ENCODE results near the gene LIPA.
A peak's percentile ranks its signal among the peaks of the same experiment; 100 is the strongest.
"Not testable (repeated sequence)": the region's sequence is repeated elsewhere in the genome, so short reads cannot be mapped to it uniquely, and the experiment has no call there.

Gene LIPA

DNA sequence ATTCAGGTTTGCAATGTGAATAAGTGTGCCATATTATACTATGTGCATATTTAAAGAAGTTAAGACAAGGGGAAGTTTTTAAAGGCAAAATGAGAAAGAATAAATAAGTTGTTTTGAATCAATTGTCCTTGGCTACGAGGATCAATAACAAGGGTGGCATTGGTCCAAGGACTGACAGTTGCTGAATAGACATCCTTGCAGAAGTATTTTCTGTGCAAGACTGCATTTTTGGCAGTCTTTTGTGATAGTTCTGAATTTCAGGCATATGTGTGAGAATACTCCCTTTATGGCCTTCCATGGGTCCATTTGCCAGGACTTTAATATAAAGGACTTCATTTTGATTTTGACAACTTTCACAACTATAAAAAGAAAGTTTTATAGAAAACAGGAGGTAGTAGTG lies 5.4 kb upstream of the LIPA start:
- TF ChIP-seq, protein P1, sequence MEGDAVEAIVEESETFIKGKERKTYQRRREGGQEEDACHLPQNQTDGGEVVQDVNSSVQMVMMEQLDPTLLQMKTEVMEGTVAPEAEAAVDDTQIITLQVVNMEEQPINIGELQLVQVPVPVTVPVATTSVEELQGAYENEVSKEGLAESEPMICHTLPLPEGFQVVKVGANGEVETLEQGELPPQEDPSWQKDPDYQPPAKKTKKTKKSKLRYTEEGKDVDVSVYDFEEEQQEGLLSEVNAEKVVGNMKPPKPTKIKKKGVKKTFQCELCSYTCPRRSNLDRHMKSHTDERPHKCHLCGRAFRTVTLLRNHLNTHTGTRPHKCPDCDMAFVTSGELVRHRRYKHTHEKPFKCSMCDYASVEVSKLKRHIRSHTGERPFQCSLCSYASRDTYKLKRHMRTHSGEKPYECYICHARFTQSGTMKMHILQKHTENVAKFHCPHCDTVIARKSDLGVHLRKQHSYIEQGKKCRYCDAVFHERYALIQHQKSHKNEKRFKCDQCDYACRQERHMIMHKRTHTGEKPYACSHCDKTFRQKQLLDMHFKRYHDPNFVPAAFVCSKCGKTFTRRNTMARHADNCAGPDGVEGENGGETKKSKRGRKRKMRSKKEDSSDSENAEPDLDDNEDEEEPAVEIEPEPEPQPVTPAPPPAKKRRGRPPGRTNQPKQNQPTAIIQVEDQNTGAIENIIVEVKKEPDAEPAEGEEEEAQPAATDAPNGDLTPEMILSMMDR (conservative IDR thresholded peaks at IDR 0.05) = no peak
- H3K27ac ChIP-seq = no peak overlapping the region

DNA sequence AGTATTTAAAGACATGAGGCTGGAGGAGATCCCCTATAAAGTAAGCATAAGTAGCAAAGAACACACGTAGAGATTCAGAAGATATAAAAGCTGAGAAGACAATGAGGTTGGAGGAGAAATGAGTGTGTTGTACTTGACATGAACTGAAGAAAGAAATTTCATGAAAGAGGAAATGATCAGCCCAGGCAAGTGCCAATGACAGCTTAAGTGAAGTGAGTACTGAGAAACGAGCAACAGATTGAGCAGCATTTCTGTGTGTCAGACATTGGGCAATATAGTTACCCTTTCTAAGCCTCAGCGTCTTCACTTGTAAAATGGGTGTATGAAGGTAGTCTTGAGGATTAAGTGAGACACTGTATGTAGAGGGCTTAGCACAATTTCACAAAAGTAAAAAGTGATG lies 4.8 kb upstream of the LIPA start:
- TF ChIP-seq, protein P1 (conservative IDR thresholded peaks at IDR 0.05) = no peak

DNA sequence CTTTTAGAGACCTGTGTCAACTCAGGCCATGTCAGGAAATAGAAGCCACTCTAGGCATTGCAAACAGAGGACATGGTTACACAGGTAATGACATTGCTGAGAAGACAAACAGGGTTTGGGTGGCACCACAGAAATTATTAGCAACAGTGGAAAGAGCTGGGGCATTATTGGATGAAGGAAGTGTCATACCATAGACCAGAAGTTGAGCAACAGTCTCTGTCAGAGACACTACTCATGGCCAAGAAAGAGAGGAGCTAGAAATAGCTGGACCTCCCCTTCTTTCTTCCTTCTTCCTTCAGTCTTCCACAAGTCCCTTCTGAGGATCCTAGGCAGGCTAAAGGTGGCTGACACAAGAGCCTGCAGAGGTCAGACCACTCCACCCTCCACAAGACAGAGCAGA lies 4.2 kb upstream of the LIPA start:
- no peak overlapping the region for H3K27ac ChIP-seq
- TF ChIP-seq, protein P1 (conservative IDR thresholded peaks at IDR 0.05) = no peak

More for the DNA sequence above, 4.8 kb upstream of the LIPA start:
- no peak overlapping the region for H3K27ac ChIP-seq

DNA sequence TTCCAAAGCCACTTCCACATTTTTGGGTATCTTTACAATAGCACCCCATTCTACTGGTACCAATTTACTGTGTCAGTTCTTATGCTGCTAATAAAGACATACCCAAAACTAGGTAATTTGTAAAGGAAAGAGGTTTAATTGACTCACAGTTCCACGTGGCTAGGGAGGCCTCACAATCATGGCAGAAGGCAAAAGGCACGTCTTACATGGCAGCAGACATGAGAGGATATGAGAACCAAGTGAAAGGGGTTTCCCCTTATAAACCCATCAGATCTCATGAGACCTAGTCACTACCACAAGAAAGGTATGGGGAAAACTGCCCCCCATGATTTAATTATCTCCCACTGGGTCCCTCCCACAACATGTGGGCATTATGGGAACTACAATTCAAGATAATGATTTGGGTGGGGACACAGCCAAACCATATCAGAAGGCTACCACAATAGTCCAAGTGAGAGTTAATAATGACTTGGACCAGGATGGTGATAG lies 3.6 kb upstream of the LIPA start:
- not testable (repeated sequence) for H3K27ac ChIP-seq

DNA sequence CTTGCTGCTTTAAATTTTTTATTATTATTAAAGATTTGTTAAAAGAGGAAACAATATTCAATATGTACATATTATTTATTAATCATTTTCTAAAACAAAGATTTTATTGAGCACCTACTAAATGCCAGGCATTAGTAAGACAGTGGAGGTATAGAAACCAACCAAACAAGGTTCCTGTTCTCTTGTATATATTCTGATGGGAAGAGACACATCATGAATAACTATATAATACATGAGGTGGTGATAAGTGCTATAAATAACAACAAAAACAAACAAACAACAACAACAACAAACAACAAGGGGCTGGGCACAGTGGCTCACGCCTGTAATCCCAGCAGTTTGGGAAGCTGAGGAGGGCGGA lies 630 bp upstream of the LIPA start:
- TF ChIP-seq, protein P1 (conservative IDR thresholded peaks at IDR 0.05) = no peak
- peak overlapping the region; percentile 70; the same call in 1 of the 2 replicates for H3K27ac ChIP-seq

DNA sequence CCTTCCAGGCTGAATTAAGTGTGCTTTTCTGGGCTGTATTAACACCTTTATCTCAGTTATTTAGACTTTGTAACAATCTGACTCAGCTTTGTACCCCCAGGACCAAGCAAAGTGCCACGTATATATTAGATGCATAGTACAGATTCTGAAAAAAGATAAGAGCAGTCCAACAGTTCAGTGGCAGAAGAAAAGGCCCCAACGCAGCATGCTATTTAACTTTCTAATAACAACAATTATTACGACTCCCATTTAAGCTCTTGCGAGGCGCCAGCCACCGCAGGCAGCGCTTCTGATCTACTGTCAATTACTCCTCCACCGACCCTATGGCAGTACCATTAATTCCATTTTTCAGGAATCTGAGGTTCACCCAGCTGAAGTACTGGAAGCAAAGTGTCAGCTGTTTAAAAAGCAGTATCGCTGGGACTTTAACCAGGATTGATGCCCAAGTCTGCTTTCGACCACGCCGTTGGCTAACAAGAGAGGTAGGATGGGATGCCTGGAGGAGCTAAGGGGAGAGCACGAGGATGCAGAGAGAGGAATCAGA lies 638 bp downstream of the LIPA start:
- H3K27ac ChIP-seq = peak overlapping the region; percentile 70
- TF ChIP-seq, protein P1 (conservative IDR thresholded peaks at IDR 0.05) = no peak

DNA sequence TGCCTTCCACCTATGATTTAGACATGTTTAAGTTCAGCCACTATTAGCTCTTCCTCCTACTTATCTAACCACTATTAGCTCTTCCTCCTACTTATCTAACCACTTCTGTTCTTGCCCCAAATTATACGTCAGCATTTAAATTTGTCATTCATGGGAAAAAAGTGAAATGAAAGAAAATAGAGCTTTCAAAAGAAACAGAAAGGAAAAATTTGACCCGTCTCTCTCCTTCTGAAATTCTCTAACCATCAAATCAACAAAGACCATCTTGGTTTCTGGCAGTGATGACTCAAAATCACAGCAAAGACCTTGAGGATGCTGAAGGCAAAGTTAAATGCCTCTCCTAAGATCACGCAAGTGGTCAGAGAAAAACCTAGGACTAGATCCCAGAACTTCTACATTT lies 2.6 kb downstream of the LIPA start:
- no peak overlapping the region for H3K27ac ChIP-seq
- TF ChIP-seq, protein P1 (conservative IDR thresholded peaks at IDR 0.05) = no peak

DNA sequence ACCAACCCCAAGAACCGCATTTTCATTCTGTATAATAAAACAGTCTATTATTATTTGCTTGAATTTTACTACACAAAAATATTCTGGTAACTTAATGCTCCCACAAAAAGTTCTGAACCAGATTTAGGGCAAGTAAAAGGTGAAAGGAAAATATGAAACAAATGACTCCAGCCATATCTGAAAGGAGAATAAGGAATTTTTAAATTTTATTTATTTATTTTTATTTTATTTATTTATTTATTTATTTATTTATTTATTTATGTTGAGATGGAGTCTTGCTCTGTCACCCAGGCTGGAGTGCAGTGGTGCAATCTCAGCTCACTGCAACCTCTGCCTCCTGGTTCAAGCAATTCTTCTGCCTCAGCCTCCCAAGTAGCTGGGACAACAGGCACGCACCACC lies 4.0 kb downstream of the LIPA start:
- not testable (repeated sequence) for H3K27ac ChIP-seq

DNA sequence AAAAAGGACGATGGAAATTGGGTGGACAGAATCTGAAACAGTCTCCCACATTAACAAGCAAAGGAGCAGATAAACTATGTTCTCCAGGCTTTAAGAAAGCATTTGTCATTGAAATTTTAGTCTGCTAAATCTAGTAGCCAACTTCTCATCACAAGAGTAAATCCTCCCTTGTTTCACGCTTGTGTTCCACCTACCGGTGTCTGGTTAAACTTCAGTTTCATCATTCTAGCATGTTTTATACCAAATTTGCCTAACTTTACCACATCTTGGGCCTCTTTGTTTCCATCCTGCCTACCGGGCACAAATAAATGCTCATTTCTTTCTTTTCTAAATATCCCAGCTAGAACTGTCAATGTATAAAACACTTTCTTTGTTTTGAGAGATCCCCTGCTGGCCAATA lies 5.8 kb downstream of the LIPA start:
- H3K27ac ChIP-seq = no peak overlapping the region
- TF ChIP-seq, protein P1 (conservative IDR thresholded peaks at IDR 0.05) = no peak
